Activated CD4-positive, alpha-beta T cell treated with anti-CD3 and anti-CD28 coated beads, Interleukin-2, Interleukin-6, amounts not matched to agents 100 ng/mL and 50 ng/mL, durations not matched to agents 16 hours and 8 hours (primary cell): ENCODE measurements around the gene CDC14C.

Experiments used
- DNase-seq: peaks from one replicate; pipeline ENCODE4 v3.0.0-alpha.2; 2020

CDC14C gene

GRCh38 chr7:48976850-48977249 lies 52.5 kb downstream of the CDC14C start:
- no peak for DNase-seq
